NB4 (cell line): ENCODE measurements around the gene AOC2.

ENCODE experiments used
- MYC ChIP-seq: IDR thresholded peaks from 2 replicates; pipeline ENCODE4 v1.6.1; 2011; ENCODE audit warnings: low read depth, low read length
- POLR2A ChIP-seq: IDR thresholded peaks from 2 replicates; pipeline ENCODE4 v1.6.1; 2011; ENCODE audit warnings: mild to moderate bottlenecking; ENCODE audit not compliant: insufficient read length; ENCODE audit errors: extremely low read depth
- TF ChIP-seq, protein P1 (sequence below): IDR thresholded peaks from one replicate; pipeline ENCODE4 v1.5.1; 2012; ENCODE audit warnings: low read depth, low read length
- TF ChIP-seq, protein P2 (sequence below): IDR thresholded peaks from 2 replicates; pipeline ENCODE4 v1.6.1; 2011; ENCODE audit warnings: low read depth, low read length

DNA sequence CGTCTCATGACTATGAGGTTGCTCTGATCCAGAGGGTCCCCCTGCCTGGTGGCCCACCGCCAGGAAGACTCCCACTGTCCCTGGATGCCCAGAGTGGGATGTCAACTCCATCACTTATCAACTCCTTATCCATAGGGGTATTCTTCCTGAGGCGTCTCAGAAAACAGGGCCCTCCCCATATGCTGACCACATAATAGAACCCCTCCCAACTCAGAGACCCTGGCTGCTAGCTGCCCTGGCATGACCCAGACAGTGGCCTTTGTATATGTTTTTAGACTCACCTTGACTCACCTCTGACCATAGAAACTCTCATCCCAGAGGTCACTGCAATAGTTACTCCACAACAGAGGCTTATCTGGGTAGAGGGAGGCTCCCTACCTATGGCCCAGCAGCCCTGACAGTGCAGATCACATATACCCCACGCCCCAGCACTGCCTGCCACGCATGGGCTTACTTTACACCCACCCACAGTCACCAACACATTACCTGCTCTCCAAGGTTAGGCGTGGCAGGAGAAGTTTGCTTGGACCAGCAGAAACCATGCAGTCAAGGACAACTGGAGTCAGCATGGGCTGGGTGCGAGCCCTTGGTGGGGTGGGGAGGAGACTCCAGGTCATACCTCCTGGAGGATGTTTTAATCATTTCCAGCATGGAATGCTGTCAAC is 53.9 kb downstream of the AOC2 start:
- TF ChIP-seq, protein P1, sequence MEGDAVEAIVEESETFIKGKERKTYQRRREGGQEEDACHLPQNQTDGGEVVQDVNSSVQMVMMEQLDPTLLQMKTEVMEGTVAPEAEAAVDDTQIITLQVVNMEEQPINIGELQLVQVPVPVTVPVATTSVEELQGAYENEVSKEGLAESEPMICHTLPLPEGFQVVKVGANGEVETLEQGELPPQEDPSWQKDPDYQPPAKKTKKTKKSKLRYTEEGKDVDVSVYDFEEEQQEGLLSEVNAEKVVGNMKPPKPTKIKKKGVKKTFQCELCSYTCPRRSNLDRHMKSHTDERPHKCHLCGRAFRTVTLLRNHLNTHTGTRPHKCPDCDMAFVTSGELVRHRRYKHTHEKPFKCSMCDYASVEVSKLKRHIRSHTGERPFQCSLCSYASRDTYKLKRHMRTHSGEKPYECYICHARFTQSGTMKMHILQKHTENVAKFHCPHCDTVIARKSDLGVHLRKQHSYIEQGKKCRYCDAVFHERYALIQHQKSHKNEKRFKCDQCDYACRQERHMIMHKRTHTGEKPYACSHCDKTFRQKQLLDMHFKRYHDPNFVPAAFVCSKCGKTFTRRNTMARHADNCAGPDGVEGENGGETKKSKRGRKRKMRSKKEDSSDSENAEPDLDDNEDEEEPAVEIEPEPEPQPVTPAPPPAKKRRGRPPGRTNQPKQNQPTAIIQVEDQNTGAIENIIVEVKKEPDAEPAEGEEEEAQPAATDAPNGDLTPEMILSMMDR = no peak
- TF ChIP-seq POLR2A (no peak), MYC (no peak)
- TF ChIP-seq, protein P2, sequence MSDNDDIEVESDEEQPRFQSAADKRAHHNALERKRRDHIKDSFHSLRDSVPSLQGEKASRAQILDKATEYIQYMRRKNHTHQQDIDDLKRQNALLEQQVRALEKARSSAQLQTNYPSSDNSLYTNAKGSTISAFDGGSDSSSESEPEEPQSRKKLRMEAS = no peak
